ENCODE data around the gene RAB1A.
A peak's percentile ranks its signal among the peaks of the same experiment; 100 is the strongest.

- peak; percentile 93 for TF ChIP-seq CTCF (IDR thresholded peaks at IDR 0.05; ENCODE audit: low read length)
- no peak for TF ChIP-seq EZH2phosphoT487 (IDR thresholded peaks at IDR 0.05; ENCODE audit: low read length)
- no peak for TF ChIP-seq EZH2 (optimal IDR thresholded peaks at IDR 0.05; ENCODE audit: low read depth, low read length)
Measured at GRCh38 chr2:65040400-65041261, 89.3 kb downstream of the RAB1A start.

Data from MM.1S (cell line).